Thyroid gland (tissue), 4 donors: ENCODE measurements around the gene CCDC192. TPM values are rescaled to one million over a fixed set of nuclear protein-coding genes. Genes with fewer than 3 reads are reported as not detected.

Experiments
- DNase-seq, 2 donors: peaks; one replicate each; pipeline ENCODE4 v3.0.0-alpha.2; 2019
- H3K27ac ChIP-seq, 3 donors: fragments of 200-600 bp; sonication (generic); 1 replicate in 2 of 3; 2 replicates in 1 of 3; pipeline ENCODE4 v1.5.1; 2016 to 2019; ENCODE audit warnings: mild to moderate bottlenecking in 1 of 3, moderate library complexity in 1 of 3
- H3K27me3 ChIP-seq: fragments of 200-600 bp; sonication (generic); one replicate; pipeline ENCODE4 v1.5.1; 2019
- H3K36me3 ChIP-seq, 2 donors: fragments of 200-600 bp; sonication (generic); one replicate each; pipeline ENCODE4 v1.5.1; 2016 to 2019
- H3K4me1 ChIP-seq, 2 donors: fragments of 200-600 bp; sonication (generic); one replicate each; pipeline ENCODE4 v1.5.1; 2017 to 2019
- H3K4me3 ChIP-seq, 3 donors: fragments of 200-600 bp; sonication (generic); replicated peaks in 1 of 3; 1 replicate in 2 of 3; 2 replicates in 1 of 3; pipeline ENCODE4 v1.5.1; 2016; ENCODE audit warnings: mild to moderate bottlenecking in 1 of 3
- H3K9me3 ChIP-seq: fragments of 200-600 bp; sonication (generic); one replicate; pipeline ENCODE4 v1.5.1; 2017
- CTCF ChIP-seq, 6 experiments: fragments of 200-600 bp in 3 of 6; fragments of 450-650 bp in 3 of 6; sonication (generic) in 3 of 6; IDR thresholded peaks; one replicate each; pipeline ENCODE4 v1.5.1; 2016 to 2019; ENCODE audit warnings: antibody characterized with exemption in 6 of 6, mild to moderate bottlenecking in 2 of 6, inconsistent platforms in 1 of 6, moderate library complexity in 1 of 6
- POLR2A ChIP-seq, 2 donors: fragments of 450-650 bp; IDR thresholded peaks; one replicate each; pipeline ENCODE4 v1.6.1; 2017; ENCODE audit warnings: antibody characterized with exemption in 2 of 2, mild to moderate bottlenecking in 2 of 2, moderate library complexity in 1 of 2
- WGBS, 2 donors: methylation state at CpG; one replicate each; pipeline ENCODE4 v1.1.5; 2017; 5-methylcytosine and 5-hydroxymethylcytosine counted together
- intact Hi-C: fragments of 100-400 bp; cut with DNase I; formaldehyde crosslinking; loops from one replicate; pipeline ENCODE4 v1.15.1; 2023
- total RNA-seq, 4 donors: library from RNA; depleted of rRNA; stranded (reverse); fragments of >200 nt; gene quantifications; one replicate each; pipeline ENCODE4 v1.2.3, GENCODE V29; 2016

The CCDC192 gene
- total RNA-seq, 4 donors from 2014 or later: 1.3 TPM; not detected in 3

GRCh38 chr5:127762412-127762811 lies 59.2 kb downstream of the CCDC192 start:
- H3K27me3 ChIP-seq: no peaks in the 10 kb centered on the region
- TF ChIP-seq POLR2A (IDR thresholded peaks at IDR 0.05): no peak
- TF ChIP-seq CTCF (IDR thresholded peaks at IDR 0.05): no peak
- H3K4me1 ChIP-seq: no peaks in the 10 kb centered on the region
- 67 to 72% methylated on average over 3 of the region's 3 CpGs for WGBS, 2 donors
- intact Hi-C loops: no loop called here
- no peak for DNase-seq
- no peak overlapping the region for H3K4me3 ChIP-seq
- H3K36me3 ChIP-seq: no peaks in the 10 kb centered on the region
- no peak overlapping the region for H3K27ac ChIP-seq
- H3K9me3 ChIP-seq: no peaks in the 10 kb centered on the region

DNA sequence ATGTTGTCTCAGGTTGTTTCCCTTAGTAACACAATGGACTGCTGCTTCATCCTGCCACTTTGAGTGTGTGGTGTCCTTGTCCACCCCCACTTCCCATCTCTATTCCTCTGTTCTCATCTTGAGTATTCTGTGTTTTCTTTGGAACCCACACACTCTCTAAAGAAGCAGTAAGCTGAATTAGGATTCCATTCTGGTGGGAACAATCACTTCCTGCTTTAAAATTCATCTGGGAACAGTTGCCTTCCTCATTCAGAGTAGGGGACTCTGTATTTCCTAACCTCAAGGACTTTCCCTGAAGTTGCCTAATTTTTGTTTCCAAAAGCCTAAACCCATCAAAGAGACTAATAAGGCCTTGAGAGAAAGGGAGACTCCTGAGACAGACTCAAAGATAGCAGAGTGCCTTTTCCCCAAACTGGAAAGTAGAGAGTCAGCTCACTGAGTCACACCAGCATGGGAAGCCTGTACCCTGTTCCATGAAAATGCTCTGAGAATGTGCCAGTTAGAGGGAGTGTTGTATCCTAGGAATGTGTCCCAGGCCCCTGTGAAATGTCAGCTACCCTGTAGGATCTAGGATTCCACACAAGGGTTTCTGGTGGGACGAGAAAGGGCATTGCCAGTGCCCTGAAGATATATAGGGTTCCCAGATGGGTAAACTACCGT lies 63.6 kb downstream of the CCDC192 start:
- Histone ChIP-seq H3K9me3 (no peaks in the 10 kb centered on the region), H3K4me3 (no peak overlapping the region), H3K4me1 (no peaks in the 10 kb centered on the region), H3K27me3 (no peaks in the 10 kb centered on the region), H3K36me3 (no peaks in the 10 kb centered on the region), H3K27ac (no peak overlapping the region)
- no peak for TF ChIP-seq POLR2A (IDR thresholded peaks at IDR 0.05)
- TF ChIP-seq CTCF (IDR thresholded peaks at IDR 0.05): no peak
- intact Hi-C loops: no loop called here
- WGBS, 2 donors: 96 to 98% methylated on average over 2 of the region's 2 CpGs
- no peak for DNase-seq

GRCh38 chr5:127769386-127769785 lies 66.2 kb downstream of the CCDC192 start:
- intact Hi-C loops: no loop called here
- no peaks in the 10 kb centered on the region for H3K9me3 ChIP-seq
- no peaks in the 10 kb centered on the region for H3K27me3 ChIP-seq
- DNase-seq: no peak
- H3K4me3 ChIP-seq: no peak overlapping the region
- H3K27ac ChIP-seq: no peak overlapping the region
- H3K4me1 ChIP-seq: no peaks in the 10 kb centered on the region
- no peaks in the 10 kb centered on the region for H3K36me3 ChIP-seq
- no peak for TF ChIP-seq CTCF (IDR thresholded peaks at IDR 0.05)
- TF ChIP-seq POLR2A (IDR thresholded peaks at IDR 0.05): no peak

DNA sequence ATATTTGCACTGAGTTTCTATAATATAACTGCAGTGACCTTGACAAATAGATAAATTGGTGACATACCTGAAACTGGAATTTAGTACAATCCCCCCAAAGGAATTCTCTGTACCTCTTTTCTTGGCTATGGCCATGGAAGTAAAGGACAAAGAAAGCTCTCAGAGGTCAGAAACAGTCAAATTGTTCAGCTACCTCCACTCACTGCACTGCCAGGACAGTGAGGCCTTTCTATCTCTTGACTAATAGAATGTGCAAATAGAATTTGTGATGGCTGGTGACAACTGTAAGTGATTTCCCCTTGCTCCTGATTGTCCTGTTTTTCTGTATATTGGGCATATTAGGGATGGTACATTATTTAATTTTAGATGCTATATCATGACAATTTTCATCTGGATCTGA lies 67.1 kb downstream of the CCDC192 start:
- no peaks in the 10 kb centered on the region for H3K9me3 ChIP-seq
- H3K4me3 ChIP-seq: no peak overlapping the region
- intact Hi-C loops: no loop called here
- no peaks in the 10 kb centered on the region for H3K4me1 ChIP-seq
- H3K36me3 ChIP-seq: no peaks in the 10 kb centered on the region
- no peak for DNase-seq
- no peaks in the 10 kb centered on the region for H3K27me3 ChIP-seq
- no peak overlapping the region for H3K27ac ChIP-seq
- TF ChIP-seq CTCF (IDR thresholded peaks at IDR 0.05) (no peak), POLR2A (IDR thresholded peaks at IDR 0.05) (no peak)

GRCh38 chr5:127772531-127772930 lies 69.3 kb downstream of the CCDC192 start:
- Histone ChIP-seq H3K4me3 (no peak overlapping the region), H3K27me3 (no peaks in the 10 kb centered on the region), H3K9me3 (no peaks in the 10 kb centered on the region), H3K27ac (no peak overlapping the region), H3K4me1 (no peaks in the 10 kb centered on the region), H3K36me3 (no peaks in the 10 kb centered on the region)
- no peak for DNase-seq
- intact Hi-C loops: no loop called here
- 58 to 81% methylated on average over 1 of the region's 1 CpG for WGBS, 2 donors
- no peak for TF ChIP-seq CTCF (IDR thresholded peaks at IDR 0.05)
- no peak for TF ChIP-seq POLR2A (IDR thresholded peaks at IDR 0.05)
